ENCODE data around the gene ZNF462.

DNA sequence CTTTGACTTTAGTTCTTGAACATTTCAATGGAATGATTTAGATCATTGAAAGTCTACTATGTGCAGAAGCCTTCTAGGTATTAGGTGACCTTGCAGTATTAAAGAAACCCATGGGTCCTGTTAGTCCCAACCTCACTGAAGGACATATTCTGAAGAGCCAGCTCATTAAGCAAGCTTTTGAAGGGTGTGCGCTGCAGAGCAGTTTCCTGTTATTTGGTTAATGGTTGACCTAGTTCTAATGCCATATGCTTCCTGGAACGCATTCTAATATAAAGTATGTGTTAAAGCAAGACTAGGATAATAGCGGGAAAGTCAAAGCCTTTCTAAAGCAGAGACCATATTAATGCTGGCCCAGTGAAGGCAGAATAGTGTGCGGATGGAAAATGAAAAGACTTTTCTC is 20.1 kb downstream of the ZNF462 start:
- TF ChIP-seq, protein P1, sequence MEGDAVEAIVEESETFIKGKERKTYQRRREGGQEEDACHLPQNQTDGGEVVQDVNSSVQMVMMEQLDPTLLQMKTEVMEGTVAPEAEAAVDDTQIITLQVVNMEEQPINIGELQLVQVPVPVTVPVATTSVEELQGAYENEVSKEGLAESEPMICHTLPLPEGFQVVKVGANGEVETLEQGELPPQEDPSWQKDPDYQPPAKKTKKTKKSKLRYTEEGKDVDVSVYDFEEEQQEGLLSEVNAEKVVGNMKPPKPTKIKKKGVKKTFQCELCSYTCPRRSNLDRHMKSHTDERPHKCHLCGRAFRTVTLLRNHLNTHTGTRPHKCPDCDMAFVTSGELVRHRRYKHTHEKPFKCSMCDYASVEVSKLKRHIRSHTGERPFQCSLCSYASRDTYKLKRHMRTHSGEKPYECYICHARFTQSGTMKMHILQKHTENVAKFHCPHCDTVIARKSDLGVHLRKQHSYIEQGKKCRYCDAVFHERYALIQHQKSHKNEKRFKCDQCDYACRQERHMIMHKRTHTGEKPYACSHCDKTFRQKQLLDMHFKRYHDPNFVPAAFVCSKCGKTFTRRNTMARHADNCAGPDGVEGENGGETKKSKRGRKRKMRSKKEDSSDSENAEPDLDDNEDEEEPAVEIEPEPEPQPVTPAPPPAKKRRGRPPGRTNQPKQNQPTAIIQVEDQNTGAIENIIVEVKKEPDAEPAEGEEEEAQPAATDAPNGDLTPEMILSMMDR (IDR thresholded peaks at IDR 0.05): no peak
- TF ChIP-seq NR3C1 (CRISPR knock-in tag; conservative IDR thresholded peaks at IDR 0.05; ENCODE audit: low read depth): no peak
- TF ChIP-seq, protein P2, sequence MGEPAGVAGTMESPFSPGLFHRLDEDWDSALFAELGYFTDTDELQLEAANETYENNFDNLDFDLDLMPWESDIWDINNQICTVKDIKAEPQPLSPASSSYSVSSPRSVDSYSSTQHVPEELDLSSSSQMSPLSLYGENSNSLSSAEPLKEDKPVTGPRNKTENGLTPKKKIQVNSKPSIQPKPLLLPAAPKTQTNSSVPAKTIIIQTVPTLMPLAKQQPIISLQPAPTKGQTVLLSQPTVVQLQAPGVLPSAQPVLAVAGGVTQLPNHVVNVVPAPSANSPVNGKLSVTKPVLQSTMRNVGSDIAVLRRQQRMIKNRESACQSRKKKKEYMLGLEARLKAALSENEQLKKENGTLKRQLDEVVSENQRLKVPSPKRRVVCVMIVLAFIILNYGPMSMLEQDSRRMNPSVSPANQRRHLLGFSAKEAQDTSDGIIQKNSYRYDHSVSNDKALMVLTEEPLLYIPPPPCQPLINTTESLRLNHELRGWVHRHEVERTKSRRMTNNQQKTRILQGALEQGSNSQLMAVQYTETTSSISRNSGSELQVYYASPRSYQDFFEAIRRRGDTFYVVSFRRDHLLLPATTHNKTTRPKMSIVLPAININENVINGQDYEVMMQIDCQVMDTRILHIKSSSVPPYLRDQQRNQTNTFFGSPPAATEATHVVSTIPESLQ (CRISPR knock-in tag; IDR thresholded peaks at IDR 0.05): no peak
- TF ChIP-seq FOXK1 (CRISPR knock-in tag; IDR thresholded peaks at IDR 0.05): no peak
- TF ChIP-seq GABPB1 (CRISPR knock-in tag; IDR thresholded peaks at IDR 0.05): no peak
- no peak for TF ChIP-seq ZNF416 (CRISPR knock-in tag; IDR thresholded peaks at IDR 0.05)
- no peak for TF ChIP-seq ETV6 (CRISPR knock-in tag; IDR thresholded peaks at IDR 0.05)
- no peak for TF ChIP-seq IRF2 (CRISPR knock-in tag; IDR thresholded peaks at IDR 0.05; ENCODE audit: borderline replicate concordance, low read depth)
- no peak for TF ChIP-seq NFYB (CRISPR knock-in tag; conservative IDR thresholded peaks at IDR 0.05; ENCODE audit: low read depth)
- TF ChIP-seq CREB1 (CRISPR knock-in tag; IDR thresholded peaks at IDR 0.05): no peak
- TF ChIP-seq, protein P3, sequence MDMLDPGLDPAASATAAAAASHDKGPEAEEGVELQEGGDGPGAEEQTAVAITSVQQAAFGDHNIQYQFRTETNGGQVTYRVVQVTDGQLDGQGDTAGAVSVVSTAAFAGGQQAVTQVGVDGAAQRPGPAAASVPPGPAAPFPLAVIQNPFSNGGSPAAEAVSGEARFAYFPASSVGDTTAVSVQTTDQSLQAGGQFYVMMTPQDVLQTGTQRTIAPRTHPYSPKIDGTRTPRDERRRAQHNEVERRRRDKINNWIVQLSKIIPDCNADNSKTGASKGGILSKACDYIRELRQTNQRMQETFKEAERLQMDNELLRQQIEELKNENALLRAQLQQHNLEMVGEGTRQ (CRISPR knock-in tag; IDR thresholded peaks at IDR 0.05): no peak
- no peak for TF ChIP-seq SMAD3 (CRISPR knock-in tag; IDR thresholded peaks at IDR 0.05; ENCODE audit: borderline replicate concordance)
- TF ChIP-seq, protein P4, sequence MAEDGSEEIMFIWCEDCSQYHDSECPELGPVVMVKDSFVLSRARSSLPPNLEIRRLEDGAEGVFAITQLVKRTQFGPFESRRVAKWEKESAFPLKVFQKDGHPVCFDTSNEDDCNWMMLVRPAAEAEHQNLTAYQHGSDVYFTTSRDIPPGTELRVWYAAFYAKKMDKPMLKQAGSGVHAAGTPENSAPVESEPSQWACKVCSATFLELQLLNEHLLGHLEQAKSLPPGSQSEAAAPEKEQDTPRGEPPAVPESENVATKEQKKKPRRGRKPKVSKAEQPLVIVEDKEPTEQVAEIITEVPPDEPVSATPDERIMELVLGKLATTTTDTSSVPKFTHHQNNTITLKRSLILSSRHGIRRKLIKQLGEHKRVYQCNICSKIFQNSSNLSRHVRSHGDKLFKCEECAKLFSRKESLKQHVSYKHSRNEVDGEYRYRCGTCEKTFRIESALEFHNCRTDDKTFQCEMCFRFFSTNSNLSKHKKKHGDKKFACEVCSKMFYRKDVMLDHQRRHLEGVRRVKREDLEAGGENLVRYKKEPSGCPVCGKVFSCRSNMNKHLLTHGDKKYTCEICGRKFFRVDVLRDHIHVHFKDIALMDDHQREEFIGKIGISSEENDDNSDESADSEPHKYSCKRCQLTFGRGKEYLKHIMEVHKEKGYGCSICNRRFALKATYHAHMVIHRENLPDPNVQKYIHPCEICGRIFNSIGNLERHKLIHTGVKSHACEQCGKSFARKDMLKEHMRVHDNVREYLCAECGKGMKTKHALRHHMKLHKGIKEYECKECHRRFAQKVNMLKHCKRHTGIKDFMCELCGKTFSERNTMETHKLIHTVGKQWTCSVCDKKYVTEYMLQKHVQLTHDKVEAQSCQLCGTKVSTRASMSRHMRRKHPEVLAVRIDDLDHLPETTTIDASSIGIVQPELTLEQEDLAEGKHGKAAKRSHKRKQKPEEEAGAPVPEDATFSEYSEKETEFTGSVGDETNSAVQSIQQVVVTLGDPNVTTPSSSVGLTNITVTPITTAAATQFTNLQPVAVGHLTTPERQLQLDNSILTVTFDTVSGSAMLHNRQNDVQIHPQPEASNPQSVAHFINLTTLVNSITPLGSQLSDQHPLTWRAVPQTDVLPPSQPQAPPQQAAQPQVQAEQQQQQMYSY (CRISPR knock-in tag; IDR thresholded peaks at IDR 0.05): no peak
